GM19193 (cell line): ENCODE measurements around the gene EEF1AKMT4.

Source experiments
- POLR2A ChIP-seq: IDR thresholded peaks from 4 replicates; pipeline ENCODE4 v1.6.1; 2011; ENCODE audit not compliant: insufficient read depth, insufficient read length; ENCODE audit errors: extremely low read depth

The EEF1AKMT4 gene

DNA sequence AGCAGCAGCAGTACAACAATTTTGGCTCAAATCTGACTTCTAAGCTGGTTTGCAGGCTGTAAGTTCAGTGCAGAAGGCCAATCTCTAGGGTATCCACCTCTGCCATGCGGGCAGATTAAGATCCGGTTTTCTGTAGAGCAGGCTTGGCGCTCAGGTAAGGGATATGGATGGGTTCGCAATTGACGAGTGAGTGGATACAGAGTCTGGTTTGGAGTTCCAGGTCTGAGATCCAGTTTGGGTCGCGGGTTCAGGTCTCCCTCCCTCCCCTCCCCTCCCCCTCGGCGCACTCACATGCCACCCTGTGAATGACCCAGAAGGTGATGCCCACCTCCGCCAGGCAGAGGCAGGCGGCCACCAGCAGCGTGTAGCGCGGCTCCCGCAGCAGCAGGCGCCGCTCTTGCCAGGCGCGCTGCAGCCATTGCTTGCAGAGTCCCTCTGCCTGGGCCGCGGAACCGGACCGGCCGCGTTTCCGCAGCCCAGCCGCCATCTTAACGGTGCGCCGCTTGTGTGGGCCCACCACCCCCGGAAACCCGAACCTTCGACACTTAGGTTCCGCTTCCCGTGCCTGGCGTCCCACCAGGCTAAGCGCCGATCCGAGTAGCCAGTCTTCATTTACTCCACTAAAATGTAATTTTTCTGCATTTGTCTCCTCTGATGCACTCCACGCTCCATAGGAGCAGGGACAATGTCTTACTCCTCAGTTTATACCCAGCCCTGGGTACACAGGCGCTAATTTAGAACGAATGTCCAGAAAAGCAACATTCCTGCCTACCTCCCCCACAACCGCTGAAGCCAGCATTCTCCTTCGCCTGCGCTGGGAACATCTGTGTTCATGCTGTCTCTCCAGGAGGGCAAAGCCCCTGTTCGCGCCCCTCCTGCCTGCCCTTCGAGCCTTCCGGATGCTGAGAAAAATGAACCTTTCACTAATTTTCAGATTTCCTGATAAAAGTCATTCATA is 739 bp upstream of the EEF1AKMT4 start, which contains the start of gene ALG3:
Gene ALG3 (minus strand): TSS at position 509 of the 958 bp plus-strand sequence. CDS start 22 bp downstream, at position 487.
- TF ChIP-seq POLR2A, result peak; percentile 96

DNA sequence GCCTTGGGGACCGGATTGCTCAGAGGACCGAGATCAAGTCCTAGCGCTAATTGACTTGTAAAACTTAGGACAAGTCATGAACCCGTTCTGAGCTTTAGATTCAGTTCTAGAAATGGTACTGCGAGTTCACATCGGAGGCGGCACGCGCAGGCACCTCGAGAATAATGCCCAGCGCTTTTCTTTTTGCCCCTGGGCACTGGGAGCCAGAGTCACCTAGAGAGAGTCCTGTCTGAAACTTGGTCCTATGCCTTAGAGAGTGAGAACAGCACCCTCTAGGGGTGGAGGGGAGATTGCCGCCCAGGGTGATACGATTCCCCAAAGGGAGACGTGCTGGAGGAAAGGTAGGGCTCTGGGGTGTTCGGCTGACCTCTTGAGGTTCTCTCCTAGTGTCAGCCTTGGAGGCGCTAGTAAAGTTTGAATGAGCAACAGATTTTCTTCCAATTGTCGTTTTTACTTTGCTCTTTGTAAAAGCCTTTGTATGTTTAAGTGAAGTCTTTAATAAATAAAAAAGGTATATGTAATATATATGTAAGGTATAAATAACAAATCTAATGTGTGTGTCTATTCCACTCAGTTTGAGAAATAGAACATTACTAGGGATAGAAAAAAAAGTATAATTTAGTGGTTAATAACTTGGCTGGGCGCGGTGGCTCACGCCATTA is 826 bp downstream of the EEF1AKMT4 start:
- no peak for TF ChIP-seq POLR2A

DNA sequence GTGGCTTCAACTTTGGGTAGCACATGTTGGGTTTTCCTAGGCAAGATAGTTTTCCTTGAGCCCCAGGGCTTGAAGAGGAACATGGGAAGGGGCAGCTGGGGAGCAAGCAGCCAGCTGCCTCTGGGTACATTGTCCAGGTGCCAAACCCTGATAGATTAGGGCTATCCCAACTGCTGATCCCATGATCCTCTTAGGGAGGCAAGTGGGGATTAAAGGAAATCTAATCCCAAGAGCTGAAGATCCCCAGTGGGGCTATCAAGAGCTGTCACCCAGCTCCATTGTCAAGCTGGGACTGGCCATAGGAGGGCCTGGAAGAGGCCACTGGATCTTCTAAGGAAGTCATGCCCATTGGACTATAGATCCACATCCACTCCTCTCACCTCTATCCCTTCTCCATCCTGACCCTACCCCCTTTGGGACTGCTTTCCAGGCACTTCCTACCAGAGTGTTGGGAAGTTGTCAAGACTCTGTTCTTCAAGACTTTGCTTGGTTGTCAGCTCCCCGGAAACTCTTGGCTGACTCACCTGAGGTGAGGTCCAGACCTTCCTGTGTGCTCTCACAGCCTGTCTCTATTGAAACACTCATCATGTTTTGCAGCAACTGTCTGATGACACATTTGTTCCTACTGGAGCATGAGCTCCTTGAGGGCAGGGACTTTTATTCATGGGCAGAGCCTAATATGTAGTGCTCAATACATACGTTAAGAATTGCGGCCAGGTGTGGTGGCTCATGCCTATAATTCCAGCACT is 6.0 kb downstream of the EEF1AKMT4 start:
- no peak for TF ChIP-seq POLR2A

DNA sequence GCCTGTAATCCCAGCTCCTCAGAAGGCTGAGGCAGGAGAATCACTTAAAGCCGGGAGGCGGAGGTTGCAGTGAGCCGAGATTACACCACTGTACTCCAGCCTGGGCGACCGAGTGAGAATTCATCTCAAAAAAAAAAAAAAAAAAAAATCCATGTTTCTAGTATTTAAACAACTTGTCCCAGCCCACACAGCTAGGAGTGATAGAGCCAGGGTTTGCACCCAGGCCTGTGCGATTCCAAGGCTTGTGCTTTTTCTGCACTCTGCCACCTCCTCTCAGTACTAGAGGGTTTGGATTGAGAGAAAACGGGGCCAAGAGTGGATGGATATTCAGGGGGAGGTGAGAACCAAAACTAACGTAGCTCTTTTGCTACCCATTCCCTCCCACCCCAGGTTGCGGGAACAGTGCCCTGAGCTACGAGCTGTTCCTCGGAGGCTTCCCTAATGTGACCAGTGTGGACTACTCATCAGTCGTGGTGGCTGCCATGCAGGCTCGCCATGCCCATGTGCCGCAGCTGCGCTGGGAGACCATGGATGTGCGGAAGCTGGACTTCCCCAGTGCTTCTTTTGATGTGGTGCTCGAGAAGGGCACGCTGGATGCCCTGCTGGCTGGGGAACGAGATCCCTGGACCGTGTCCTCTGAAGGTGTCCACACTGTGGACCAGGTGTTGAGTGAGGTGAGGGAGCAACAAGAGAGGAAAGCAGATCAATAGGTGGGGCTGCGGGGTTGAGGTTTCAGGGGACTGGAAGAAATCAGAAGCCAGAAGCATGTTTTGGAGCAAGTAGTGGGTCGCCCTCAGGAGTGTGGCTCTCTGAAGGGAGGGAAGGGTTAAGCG is 7.8 kb downstream of the EEF1AKMT4 start:
- TF ChIP-seq POLR2A, result no peak

DNA sequence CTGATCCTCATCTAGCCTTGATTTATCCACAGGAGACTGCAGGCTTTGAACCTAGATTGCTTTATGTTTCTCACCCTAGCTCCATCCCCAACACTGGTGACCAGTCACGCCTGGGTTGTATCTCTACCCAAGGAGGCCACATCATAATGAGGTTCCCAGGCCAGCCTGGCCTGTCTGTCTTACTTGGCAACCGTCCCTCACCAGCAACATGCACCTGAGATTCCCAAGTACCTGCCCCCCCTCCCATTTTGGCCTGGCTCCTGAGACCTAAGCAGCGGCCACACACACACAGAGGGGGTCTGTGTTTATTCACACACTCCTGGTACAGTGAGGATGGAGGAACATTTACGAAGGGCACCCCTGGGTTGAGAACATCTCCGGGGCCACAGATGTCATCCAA is 9.5 kb downstream of the EEF1AKMT4 start:
- no peak for TF ChIP-seq POLR2A

DNA sequence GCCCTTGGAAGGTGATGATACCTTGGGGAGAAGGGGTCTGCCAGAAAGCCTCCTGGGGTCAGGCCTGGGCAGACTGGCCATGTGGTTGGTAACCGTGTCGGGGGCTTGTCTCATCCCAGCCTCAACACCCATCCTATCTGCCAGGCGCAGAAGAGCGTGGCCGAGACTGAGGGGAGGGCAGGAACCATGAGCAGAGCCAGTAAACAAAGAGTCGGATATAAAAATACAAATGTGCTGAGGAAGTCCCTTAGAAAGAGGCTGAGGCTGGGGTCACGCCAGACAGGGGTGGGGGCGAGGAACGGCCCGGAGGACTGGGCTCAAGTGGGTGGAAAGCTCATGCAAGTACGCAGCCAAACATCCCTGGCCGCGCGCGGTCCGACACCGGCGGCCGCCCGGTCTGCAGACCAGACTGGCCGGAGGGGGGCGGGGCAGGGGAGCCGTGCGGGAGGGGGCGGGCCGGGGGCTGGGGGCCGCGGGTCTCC is 10.0 kb downstream of the EEF1AKMT4 start:
- no peak for TF ChIP-seq POLR2A

DNA sequence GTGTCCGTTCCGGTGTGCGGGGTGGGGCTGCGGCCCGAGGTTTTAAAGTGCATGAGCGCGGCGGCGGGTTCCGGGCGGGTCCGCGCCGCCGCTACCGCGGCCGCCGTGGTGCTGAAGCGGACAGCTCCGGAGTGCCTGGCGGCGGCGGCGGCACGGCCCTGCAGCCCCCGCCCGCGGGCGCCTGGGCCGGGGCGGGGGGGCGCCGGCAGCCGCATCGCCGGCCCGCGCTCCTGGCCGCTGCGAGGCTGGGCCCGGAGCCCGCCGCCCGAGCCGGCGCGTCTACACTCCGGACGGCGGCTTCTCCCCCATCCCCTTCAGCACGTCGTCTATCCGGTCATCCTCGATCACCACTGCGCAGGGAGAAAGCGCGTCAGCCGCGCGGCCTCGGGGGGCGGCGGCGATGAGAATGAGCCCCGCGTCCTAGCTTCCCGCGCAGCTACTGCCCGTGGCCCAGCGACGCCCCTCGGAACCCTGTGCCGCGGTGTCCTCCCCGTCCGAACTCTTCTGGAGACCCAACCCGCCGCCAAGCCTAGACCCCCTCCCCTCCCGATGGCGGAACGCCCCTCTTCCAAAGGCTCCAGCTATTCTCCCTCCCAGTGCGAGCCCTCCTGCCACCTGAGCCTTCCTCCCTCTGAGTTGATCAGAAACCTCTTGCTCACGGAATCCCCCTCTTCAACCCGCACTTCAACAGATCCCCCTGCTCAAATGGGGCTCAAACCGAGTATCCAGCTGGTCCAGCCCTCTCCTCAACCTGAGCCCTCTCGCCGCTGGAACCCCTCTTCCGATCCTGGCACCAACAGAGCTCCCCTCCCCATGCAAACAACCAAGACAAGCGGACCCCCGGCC is 10.6 kb downstream of the EEF1AKMT4 start:
- no peak for TF ChIP-seq POLR2A

DNA sequence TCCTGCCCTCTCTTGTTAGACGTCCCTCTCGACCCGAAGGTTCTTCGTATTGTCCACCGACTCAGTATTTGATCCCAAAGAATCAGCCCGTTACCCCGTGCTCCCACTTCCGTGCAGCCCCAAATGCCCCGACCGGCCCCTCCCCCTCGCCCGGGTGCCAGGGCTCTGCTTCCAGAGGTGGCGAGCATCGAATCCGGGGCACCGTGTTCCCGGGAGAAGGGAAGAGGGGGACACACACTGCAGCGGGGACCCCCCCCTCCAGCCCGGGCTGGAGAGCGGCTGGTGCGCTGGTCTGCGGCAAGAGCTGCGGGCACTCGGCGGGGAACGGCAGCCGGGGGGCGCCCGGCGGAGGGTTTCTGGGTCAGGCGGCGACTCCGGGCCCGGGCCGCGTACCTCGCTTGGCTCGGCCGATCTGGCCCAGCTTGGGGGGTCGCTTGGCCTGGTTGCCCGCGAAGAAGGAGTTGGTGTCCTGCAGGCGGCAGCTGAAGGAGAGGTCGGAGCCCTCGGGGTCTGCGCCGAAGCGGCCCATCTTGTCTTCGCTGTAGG is 11.3 kb downstream of the EEF1AKMT4 start:
- TF ChIP-seq POLR2A, result no peak

DNA sequence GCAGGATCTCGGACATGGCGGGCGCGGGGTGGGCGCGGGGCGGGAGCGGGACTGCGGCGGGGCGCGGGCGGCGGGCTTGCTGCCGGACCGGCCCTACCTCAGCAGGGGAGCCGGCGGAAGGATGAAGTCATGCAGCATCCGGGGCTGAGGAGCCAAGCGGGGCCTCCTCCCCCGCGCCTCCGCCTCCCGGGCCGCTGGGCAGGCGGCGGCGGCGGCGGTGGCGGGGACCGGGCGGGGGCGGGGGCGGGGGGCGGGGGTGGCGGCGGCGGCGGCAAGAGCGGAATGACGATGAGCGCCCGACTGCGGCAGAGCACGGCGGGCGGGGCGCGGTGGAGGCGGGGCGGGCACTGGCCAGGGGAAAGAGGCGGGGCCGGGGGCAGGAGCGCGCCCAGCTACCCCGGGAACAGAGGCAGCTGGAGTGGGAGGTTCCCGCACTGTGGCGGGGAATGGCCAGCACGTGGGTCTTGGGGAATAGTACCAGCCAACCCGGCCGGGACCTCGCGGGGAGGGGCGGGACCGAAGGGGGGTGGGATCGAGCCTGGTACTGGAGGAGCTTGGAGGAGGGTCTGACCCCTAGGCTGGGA is 11.9 kb downstream of the EEF1AKMT4 start, which contains the start of gene CAMK2N2:
Gene CAMK2N2 (minus strand): TSS at position 284 of the 584 bp plus-strand sequence. CDS start 268 bp downstream, at position 16.
- no peak for TF ChIP-seq POLR2A

DNA sequence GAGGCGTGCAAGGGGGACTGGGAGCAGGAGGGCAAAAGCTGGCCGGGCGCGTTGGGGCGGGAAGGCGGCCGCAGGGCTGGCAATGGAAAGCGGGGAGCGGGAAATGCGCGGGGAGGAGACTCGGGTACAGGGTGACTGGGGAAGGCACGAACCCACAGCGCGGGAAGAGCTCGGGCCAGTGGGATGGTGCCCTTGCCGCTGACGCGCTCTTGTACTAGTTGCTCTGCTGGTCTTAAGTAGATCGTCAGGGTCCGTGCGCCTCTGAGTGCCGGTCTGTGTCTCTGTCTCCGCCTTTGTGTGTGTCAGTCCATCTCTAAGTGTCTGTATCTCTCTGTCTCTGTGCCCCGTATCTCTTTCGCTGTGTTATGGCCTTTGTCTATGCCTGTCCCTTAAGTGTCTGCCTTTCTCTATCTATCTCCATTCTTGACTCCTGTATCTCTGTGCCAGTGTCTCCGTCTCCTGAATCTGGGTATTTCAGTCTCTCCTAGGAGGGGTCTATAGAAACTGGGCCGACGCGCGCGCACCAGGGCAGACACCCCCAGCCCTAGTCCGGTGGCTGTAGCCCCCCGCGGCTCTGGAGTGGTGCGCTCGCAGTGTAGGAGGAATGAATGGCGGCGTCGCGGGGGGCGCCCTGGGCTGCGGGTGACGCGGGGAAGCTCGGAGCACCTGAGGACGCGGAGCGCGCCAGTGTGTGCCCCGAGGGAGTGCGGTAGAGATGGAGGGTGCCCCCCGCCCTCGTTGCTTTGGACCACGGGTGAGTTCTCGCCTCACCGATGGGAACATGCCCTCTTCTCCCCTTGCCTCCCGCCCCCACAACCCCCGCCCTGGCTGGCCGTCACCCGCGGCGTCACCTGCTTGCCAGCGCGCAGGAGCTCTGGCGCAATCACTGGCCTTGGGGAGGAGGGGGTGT is 12.6 kb downstream of the EEF1AKMT4 start:
- TF ChIP-seq POLR2A, result no peak

DNA sequence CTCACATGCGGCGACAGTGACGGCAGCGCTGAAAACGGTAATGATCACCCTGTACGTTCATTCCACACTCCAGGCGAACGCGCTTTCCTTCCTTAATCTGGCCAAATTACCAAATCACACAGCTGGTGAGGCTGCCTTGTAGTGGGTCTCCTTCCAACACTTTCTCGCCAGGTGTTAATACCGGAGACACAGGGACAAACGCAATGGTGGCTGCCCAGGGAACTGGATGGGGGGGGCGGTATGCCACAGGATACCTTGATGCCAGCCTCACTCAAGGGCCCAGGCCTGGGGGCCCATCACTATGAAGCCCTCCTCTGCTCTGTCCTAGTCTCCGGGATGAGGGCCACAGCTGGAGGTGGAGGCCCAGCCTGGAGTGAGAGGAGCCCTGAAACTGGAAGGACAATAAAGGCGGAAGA is 13.3 kb downstream of the EEF1AKMT4 start:
- no peak for TF ChIP-seq POLR2A
